Fibroblast of pulmonary artery (primary cell): ENCODE data around the gene ROR1.
A peak's percentile ranks its signal among the peaks of the same experiment; 100 is the strongest.

Experiments
- DNase-seq: peaks from one replicate; pipeline ENCODE4 v3.0.0-alpha.2; 2010; ENCODE audit warnings: low read depth
- H3K4me3 ChIP-seq: replicated peaks from 2 replicates; pipeline ENCODE4 v1.5.1; 2011; ENCODE audit warnings: low read depth, mild to moderate bottlenecking, control low read depth, low read length, moderate library complexity
- TF ChIP-seq, protein P1 (sequence below): IDR thresholded peaks from 2 replicates; pipeline ENCODE4 v1.5.1; 2011; ENCODE audit warnings: mild to moderate bottlenecking, control low read depth, low read length, inconsistent platforms; ENCODE audit errors: missing control alignments

The ROR1 gene

DNA sequence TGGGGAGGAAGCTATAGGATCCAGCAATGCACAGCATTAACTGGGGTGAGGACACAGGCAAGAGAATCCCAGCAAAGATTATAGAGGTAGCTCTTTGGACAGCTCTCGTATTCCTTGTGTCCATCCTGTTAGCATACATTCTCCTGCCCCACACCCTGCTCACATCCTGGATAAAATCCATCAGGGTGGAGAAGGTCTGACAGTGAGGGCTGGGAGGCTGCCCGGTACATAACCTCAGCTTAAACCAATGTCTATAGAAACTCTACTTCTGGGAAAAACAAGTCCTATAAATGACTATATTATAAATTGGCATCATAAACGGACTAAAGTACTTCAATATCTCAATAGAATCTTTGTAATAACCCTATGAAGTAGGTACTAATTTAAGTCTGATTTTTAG, 392.8 kb downstream of the ROR1 start:
- TF ChIP-seq, protein P1, sequence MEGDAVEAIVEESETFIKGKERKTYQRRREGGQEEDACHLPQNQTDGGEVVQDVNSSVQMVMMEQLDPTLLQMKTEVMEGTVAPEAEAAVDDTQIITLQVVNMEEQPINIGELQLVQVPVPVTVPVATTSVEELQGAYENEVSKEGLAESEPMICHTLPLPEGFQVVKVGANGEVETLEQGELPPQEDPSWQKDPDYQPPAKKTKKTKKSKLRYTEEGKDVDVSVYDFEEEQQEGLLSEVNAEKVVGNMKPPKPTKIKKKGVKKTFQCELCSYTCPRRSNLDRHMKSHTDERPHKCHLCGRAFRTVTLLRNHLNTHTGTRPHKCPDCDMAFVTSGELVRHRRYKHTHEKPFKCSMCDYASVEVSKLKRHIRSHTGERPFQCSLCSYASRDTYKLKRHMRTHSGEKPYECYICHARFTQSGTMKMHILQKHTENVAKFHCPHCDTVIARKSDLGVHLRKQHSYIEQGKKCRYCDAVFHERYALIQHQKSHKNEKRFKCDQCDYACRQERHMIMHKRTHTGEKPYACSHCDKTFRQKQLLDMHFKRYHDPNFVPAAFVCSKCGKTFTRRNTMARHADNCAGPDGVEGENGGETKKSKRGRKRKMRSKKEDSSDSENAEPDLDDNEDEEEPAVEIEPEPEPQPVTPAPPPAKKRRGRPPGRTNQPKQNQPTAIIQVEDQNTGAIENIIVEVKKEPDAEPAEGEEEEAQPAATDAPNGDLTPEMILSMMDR: no peak
- H3K4me3 ChIP-seq: no peak overlapping the region
- DNase-seq: no peak

DNA sequence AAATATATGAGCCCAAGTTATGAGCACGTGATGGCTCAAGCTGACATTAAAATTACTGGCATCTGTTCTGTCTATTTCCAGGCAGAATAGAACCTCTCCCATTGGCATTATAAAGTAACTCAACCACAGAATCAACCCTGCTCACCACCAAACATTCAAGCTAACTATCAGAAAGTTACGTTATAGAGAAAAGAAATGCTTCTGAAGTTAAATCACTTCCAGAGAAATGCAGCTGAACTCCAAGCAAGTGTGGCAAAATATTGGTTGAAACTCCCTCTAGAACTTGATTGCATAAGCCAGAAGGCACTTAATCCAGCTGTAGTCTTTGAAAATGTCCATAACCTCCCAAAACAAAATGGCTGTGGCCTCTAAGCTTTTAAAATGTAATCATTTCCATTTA, 393.4 kb downstream of the ROR1 start:
- TF ChIP-seq, protein P1: no peak
- no peak overlapping the region for H3K4me3 ChIP-seq
- peak; percentile 27 for DNase-seq

DNA sequence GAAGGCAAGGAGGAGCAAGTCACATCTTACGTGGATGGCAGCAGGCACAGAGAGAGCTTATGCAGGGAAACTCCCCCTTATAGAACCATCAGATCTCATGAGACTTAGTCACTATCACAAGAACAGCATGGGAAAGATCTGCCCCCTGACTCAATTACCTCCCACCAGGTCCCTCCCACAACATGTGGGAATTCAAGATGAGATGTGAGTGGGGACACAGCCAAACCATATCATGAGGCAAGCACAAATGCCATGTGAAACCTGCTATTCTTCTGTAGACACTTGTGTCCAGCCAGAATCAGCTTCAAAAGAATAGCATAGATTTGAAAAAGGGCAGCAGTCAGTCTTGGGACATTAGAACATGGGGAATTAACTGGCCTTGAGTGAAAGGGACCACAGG, 397.4 kb downstream of the ROR1 start:
- TF ChIP-seq, protein P1: no peak
- peak; percentile 34 for DNase-seq
- H3K4me3 ChIP-seq: no peak overlapping the region

DNA sequence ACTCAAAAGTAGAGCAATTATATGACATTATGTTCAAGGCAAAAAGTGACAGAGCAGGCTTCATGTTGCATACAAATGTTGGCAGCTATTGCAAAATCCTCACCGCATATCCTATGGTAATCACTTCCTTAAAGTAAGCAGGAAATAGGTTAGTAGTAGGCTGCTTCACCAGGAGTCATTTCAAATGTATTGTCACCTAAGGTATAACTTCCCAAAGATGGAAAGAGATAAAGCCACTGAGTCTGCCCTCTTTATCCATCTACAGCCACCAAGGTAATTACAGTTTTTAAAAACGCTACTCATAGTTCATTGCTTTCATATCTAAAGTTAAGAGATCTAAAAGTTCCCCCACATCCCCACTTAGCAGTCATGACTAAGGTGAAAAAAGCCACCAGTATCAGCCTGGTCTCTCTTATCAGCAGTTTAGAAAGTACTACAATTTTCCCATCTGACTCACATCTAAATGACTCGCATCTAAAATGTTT, 398.0 kb downstream of the ROR1 start:
- H3K4me3 ChIP-seq: no peak overlapping the region
- TF ChIP-seq, protein P1: no peak
- DNase-seq: peak; percentile 65

DNA sequence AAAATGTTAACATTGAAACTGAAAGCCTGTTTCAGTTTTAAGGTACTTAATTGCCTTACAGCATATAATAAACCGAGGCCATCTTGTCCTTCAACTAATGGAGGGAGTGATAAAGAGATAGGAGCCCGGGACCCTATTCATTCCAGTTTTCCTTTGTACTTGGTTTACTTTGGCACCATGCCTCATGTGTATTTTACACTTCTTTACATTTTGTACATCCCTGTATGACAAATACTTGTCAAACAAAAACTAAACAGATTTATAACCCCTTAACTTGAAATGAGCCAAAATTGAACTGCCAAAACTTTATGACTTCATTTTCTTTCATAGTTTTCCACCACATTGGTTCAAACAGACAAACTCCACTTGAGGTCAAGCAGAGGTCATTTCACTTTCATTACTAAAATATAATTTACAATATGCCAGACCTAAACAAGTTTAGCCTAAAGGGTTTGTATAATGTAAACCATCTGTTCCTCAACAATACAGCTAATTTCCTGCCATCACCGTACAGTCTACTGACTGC, 398.7 kb downstream of the ROR1 start:
- DNase-seq: peak; percentile 19
- TF ChIP-seq, protein P1: no peak
- H3K4me3 ChIP-seq: no peak overlapping the region

DNA sequence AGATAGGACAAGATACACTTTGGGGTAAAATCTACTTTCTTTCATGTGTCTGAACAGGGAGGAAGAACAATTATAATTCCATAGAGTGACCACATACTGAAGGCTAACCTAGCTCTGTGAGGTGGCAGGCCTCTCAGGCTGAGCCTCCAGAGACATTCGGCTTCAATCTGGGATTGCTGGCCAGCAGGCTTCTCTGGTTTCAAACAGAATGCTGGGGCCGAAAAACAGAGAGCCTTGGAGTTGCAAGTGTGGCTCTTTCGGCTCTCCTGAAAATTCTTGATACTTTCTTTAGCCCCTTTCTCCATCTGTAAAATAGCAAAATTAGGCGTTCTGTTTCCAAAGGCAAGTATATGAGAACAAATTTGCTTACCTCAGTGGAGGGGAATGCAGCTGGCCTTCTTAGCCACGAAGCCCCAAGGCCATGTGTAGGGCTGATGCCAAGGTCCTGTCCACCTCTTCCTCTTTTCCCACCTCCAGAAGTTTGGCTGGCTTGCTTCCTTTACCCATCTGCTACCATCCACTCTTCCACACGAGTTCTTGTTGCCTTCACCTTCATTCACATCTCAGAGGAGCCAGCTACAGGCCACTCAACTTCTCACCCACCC, 399.6 kb downstream of the ROR1 start:
- TF ChIP-seq, protein P1: no peak
- DNase-seq: no peak

DNA sequence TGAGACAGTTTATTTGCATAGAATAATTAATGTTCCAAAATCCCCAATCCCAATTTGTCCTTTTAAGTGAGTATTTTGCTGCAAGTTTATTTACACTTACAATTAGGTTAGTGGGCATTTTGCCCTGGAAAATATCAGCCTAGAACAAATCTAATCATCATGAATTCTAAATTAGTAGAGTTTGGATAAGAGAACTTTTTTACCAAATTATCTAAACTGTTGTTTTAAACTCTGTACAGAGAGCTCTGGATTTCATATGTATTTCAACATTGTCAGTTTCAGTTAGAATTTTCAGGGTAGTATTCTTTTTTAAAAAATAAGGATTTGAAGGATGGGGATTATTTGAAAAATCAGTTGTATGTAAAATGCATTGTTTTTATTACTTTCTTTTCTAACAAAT, 401.8 kb downstream of the ROR1 start:
- H3K4me3 ChIP-seq: no peak overlapping the region
- TF ChIP-seq, protein P1: no peak
- DNase-seq: no peak

More for the DNA sequence above, 399.6 kb downstream of the ROR1 start:
- no peak overlapping the region for H3K4me3 ChIP-seq
